ENCODE results near the gene TXN. TPM values are rescaled to one million over a fixed set of nuclear protein-coding genes. Genes with fewer than 3 reads are reported as not detected.

The TXN gene
- total and polyA plus RNA-seq, 10 of the 15 experiments (the other 5 are each of a cell fraction or from before 2014, with no cell fraction given) = 309 to 2,304 (median 650) TPM

DNA sequence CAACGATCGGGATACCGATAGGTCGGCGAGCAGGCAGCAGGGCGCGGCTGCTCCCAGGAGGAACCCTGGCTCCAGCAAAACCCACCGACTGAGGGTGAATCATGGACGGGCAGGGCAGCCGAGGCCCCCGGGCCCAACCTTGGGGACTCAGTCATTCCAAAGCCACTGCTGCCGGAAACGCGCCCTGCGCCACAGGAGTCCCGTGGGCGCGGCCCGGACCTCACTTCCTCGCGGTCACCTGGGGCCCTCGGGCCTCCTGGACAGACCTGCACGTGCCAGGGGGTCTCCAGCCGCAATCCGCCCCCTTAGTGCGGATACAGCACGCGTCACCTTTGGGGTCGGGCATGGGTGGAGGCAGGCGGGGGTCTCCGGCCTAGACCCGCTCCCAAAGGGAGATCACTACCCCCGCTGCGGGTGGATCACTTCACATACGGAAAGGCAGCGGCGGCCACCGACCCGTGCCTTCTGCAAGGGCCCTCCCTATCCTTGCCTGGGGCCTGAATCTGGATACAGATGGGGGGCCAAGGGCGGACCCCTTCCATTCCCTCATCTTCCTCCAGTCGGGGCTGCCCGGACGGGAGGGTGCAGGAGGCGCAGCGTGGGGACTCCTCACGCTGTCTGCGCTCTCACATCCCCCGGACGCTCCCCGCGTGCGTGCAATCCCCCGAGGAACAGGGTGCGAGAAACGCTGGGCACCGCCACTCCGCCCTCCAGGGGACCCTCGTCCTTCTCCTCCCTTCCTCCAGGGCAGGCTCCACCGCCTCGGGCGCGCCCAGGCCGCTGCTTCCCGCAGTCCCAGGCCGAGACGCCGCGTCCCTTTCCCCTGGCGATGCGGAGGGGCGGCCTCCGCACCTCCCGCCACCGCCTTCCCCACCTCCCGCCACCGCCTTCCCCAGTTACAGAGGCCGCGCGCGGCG, 586 bp downstream of the TXN start (continued):
- TF ChIP-seq, protein P1, sequence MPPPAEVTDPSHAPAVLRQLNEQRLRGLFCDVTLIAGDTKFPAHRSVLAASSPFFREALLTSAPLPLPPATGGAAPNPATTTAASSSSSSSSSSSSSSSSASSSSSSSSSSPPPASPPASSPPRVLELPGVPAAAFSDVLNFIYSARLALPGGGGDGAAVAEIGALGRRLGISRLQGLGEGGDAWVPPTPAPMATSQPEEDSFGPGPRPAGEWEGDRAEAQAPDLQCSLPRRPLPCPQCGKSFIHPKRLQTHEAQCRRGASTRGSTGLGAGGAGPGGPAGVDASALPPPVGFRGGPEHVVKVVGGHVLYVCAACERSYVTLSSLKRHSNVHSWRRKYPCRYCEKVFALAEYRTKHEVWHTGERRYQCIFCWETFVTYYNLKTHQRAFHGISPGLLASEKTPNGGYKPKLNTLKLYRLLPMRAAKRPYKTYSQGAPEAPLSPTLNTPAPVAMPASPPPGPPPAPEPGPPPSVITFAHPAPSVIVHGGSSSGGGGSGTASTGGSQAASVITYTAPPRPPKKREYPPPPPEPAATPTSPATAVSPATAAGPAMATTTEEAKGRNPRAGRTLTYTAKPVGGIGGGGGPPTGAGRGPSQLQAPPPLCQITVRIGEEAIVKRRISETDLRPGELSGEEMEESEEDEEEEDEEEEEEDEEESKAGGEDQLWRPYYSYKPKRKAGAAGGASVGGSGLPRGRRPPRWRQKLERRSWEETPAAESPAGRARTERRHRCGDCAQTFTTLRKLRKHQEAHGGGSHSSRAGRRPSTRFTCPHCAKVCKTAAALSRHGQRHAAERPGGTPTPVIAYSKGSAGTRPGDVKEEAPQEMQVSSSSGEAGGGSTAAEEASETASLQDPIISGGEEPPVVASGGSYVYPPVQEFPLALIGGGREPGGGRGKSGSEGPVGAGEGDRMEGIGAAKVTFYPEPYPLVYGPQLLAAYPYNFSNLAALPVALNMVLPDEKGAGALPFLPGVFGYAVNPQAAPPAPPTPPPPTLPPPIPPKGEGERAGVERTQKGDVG (CRISPR knock-in tag; IDR thresholded peaks at IDR 0.05) = no peak
- TF ChIP-seq, protein P2, sequence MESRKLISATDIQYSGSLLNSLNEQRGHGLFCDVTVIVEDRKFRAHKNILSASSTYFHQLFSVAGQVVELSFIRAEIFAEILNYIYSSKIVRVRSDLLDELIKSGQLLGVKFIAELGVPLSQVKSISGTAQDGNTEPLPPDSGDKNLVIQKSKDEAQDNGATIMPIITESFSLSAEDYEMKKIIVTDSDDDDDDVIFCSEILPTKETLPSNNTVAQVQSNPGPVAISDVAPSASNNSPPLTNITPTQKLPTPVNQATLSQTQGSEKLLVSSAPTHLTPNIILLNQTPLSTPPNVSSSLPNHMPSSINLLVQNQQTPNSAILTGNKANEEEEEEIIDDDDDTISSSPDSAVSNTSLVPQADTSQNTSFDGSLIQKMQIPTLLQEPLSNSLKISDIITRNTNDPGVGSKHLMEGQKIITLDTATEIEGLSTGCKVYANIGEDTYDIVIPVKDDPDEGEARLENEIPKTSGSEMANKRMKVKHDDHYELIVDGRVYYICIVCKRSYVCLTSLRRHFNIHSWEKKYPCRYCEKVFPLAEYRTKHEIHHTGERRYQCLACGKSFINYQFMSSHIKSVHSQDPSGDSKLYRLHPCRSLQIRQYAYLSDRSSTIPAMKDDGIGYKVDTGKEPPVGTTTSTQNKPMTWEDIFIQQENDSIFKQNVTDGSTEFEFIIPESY (IDR thresholded peaks at IDR 0.05) = no peak
- TF ChIP-seq KDM1A (IDR thresholded peaks at IDR 0.05; ENCODE audit: borderline replicate concordance) = no peak
- no peak for TF ChIP-seq CBX5 (IDR thresholded peaks at IDR 0.05; ENCODE audit: low read depth)
- no peak for TF ChIP-seq KAT2A (conservative IDR thresholded peaks at IDR 0.05; ENCODE audit: control insufficient read depth, low read depth, low read length)
- TF ChIP-seq TAF1 (IDR thresholded peaks at IDR 0.05; ENCODE audit: borderline replicate concordance, low read depth, low read length) = no peak; the same call in 1 of the 2 replicates
- peak; percentile 76 for TF ChIP-seq IKZF1 (conservative IDR thresholded peaks at IDR 0.05)
- 0 out of 2 replicates have a peak, but pooled peaks have one; percentile 39 for TF ChIP-seq CHD1 (IDR thresholded peaks at IDR 0.05; ENCODE audit: low read depth, low read length)
- no peak for TF ChIP-seq RAD21 (IDR thresholded peaks at IDR 0.05; ENCODE audit: insufficient read depth, low read depth, low read length)
- peak; percentile 31 to 61; a peak in 3 of 4 replicates for TF ChIP-seq IKZF2 (IDR thresholded peaks at IDR 0.05)
- no peak for TF ChIP-seq FOS (IDR thresholded peaks at IDR 0.05; ENCODE audit: borderline replicate concordance, extremely low read depth, insufficient read length)
- TF ChIP-seq, protein P3, sequence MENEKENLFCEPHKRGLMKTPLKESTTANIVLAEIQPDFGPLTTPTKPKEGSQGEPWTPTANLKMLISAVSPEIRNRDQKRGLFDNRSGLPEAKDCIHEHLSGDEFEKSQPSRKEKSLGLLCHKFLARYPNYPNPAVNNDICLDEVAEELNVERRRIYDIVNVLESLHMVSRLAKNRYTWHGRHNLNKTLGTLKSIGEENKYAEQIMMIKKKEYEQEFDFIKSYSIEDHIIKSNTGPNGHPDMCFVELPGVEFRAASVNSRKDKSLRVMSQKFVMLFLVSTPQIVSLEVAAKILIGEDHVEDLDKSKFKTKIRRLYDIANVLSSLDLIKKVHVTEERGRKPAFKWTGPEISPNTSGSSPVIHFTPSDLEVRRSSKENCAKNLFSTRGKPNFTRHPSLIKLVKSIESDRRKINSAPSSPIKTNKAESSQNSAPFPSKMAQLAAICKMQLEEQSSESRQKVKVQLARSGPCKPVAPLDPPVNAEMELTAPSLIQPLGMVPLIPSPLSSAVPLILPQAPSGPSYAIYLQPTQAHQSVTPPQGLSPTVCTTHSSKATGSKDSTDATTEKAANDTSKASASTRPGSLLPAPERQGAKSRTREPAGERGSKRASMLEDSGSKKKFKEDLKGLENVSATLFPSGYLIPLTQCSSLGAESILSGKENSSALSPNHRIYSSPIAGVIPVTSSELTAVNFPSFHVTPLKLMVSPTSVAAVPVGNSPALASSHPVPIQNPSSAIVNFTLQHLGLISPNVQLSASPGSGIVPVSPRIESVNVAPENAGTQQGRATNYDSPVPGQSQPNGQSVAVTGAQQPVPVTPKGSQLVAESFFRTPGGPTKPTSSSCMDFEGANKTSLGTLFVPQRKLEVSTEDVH (IDR thresholded peaks at IDR 0.05; ENCODE audit: low read depth, partially characterized antibody) = no peak
- TF ChIP-seq, protein P4, sequence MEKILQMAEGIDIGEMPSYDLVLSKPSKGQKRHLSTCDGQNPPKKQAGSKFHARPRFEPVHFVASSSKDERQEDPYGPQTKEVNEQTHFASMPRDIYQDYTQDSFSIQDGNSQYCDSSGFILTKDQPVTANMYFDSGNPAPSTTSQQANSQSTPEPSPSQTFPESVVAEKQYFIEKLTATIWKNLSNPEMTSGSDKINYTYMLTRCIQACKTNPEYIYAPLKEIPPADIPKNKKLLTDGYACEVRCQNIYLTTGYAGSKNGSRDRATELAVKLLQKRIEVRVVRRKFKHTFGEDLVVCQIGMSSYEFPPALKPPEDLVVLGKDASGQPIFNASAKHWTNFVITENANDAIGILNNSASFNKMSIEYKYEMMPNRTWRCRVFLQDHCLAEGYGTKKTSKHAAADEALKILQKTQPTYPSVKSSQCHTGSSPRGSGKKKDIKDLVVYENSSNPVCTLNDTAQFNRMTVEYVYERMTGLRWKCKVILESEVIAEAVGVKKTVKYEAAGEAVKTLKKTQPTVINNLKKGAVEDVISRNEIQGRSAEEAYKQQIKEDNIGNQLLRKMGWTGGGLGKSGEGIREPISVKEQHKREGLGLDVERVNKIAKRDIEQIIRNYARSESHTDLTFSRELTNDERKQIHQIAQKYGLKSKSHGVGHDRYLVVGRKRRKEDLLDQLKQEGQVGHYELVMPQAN (conservative IDR thresholded peaks at IDR 0.05) = peak; percentile 66; the same call in 1 of the 2 replicates
- TF ChIP-seq ZSCAN29 (IDR thresholded peaks at IDR 0.05) = no peak
- no peak; the same call in 1 of the 2 replicates for TF ChIP-seq POLR2AphosphoS5 (IDR thresholded peaks at IDR 0.05; ENCODE audit: low read length)
- TF ChIP-seq SMAD5 (IDR thresholded peaks at IDR 0.05; ENCODE audit: low read depth) = no peak
- TF ChIP-seq POLR2A (IDR thresholded peaks at IDR 0.05; ENCODE audit: low read depth, low read length) = 0 out of 2 replicates have a peak, but pooled peaks have one; percentile 16
- no peak; the same call in 1 of the 2 replicates for TF ChIP-seq CHD4 (IDR thresholded peaks at IDR 0.05)
